Sigmoid colon (tissue), 7 donors: ENCODE results near the gene PDPK1. TPM values are rescaled to one million over a fixed set of nuclear protein-coding genes. Genes with fewer than 3 reads are reported as not detected.
"Not testable (repeated sequence)": the region's sequence is repeated elsewhere in the genome, so short reads cannot be mapped to it uniquely, and the experiment has no call there.

ENCODE experiments used
- DNase-seq: peaks from one replicate; pipeline ENCODE4 v3.0.0-alpha.2; 2019
- H3K27ac ChIP-seq, 4 donors: fragments of 200-600 bp; sonication (generic); one replicate each; pipeline ENCODE4 v1.5.1; 2016 to 2019; ENCODE audit warnings: mild to moderate bottlenecking in 1 of 4
- H3K27me3 ChIP-seq, 3 donors: fragments of 200-600 bp; sonication (generic); one replicate each; pipeline ENCODE4 v1.5.1; 2019; ENCODE audit warnings: mild to moderate bottlenecking in 1 of 3
- H3K36me3 ChIP-seq, 4 donors: fragments of 200-600 bp; sonication (generic); one replicate each; pipeline ENCODE4 v1.5.1; 2016 to 2019
- H3K4me1 ChIP-seq, 4 donors: fragments of 200-600 bp; sonication (generic); one replicate each; pipeline ENCODE4 v1.5.1; 2017 to 2019
- H3K4me3 ChIP-seq, 4 donors: fragments of 200-600 bp; sonication (generic); one replicate each; pipeline ENCODE4 v1.5.1; 2017 to 2019; ENCODE audit warnings: mild to moderate bottlenecking in 2 of 4, moderate library complexity in 1 of 4
- H3K9me3 ChIP-seq, 4 donors: fragments of 200-600 bp in 3 of 4; sonication (generic) in 3 of 4; one replicate each; pipeline versions ENCODE4 v1.5.1 to v1.6.1; 2013 to 2019
- CTCF ChIP-seq, 4 experiments: fragments of 450-650 bp in 3 of 4; fragments of 200-600 bp in 1 of 4; IDR thresholded peaks; one replicate each; pipeline ENCODE4 v1.5.1; 2016 to 2019; ENCODE audit warnings: antibody characterized with exemption in 4 of 4, mild to moderate bottlenecking in 3 of 4, moderate library complexity in 2 of 4
- EP300 ChIP-seq, 4 donors: sonication (generic); formaldehyde crosslinking; IDR thresholded peaks; one replicate each; pipeline ENCODE4 v1.6.1; 2017; ENCODE audit warnings: antibody characterized with exemption in 4 of 4
- POLR2A ChIP-seq, 2 donors: fragments of 450-650 bp; IDR thresholded peaks; one replicate each; pipeline ENCODE4 v1.6.1; 2016; ENCODE audit warnings: antibody characterized with exemption in 2 of 2, mild to moderate bottlenecking in 2 of 2, moderate library complexity in 2 of 2
- POLR2AphosphoS5 ChIP-seq, 4 donors: sonication (generic); formaldehyde crosslinking; IDR thresholded peaks; one replicate each; pipeline ENCODE4 v1.6.1; 2017; ENCODE audit warnings: antibody characterized with exemption in 4 of 4
- WGBS, 2 donors: extraction: QIAGEN DNeasy Blood & Tissue Kit; methylation state at CpG; one replicate each; pipeline ENCODE4 v1.1.7; 2013; 5-methylcytosine and 5-hydroxymethylcytosine counted together
- intact Hi-C: fragments of 100-400 bp; cut with DNase I; formaldehyde crosslinking; loops from one replicate; pipeline ENCODE4 v1.15.1; 2023
- polyA plus RNA-seq, 3 donors: library from polyadenylated mRNA; stranded (reverse); fragments of 200-250 nt; gene quantifications; one replicate each; pipeline ENCODE4 v1.2.3, GENCODE V29; 2013
- total RNA-seq, 4 donors: library from RNA; depleted of rRNA; stranded (reverse); fragments of >200 nt; gene quantifications; one replicate each; pipeline ENCODE4 v1.1.0, GENCODE V29; 2016
- donor health status: healthy with polysubstance abuse.
- donor health status: Bipolar disorder and iron deficiency.
- donor health status: healthy.

PDPK1 gene
- total and polyA plus RNA-seq, 7 donors: 22.7 to 32.2 (median 31.0) TPM

GRCh38 chr16:2530629-2531318 is 7.0 kb upstream of the PDPK1 start:
- Histone ChIP-seq H3K9me3 (no peaks in the 10 kb centered on the region), H3K27ac (peak overlapping the region; percentile 97 to 98 (median 98)), H3K4me3 (no peak overlapping the region), H3K4me1 (peaks cover 0 to 22% (median 8%) of the 10 kb centered on the region in 4 donors), H3K27me3 (no peaks in the 10 kb centered on the region), H3K36me3 (peaks cover 0 to 39% (median 22%) of the 10 kb centered on the region in 4 donors)
- TF ChIP-seq POLR2A (IDR thresholded peaks at IDR 0.05): no peak
- no peak for TF ChIP-seq EP300 (IDR thresholded peaks at IDR 0.05)
- TF ChIP-seq CTCF (IDR thresholded peaks at IDR 0.05): no peak
- no peak for TF ChIP-seq POLR2AphosphoS5 (IDR thresholded peaks at IDR 0.05)
- 79 to 89% methylated on average over 14 of the region's 14 CpGs for WGBS, 2 donors
- intact Hi-C loops: loop anchor here (5.0 kb wide), 1 partner anchor 247 kb away; the partner anchor contains the start of gene ELOB
- DNase-seq: no peak

GRCh38 chr16:2531371-2531695 is 6.5 kb upstream of the PDPK1 start, which contains the start of gene CEMP1:
Gene CEMP1 (minus strand): TSS chr16:2531408. CDS start chr16:2531073, 335 bp downstream.
- Histone ChIP-seq H3K27ac (peak within 1 kb of the TSS; percentile 97 to 98 (median 98)), H3K4me3 (peak within 1 kb of the TSS; percentile 69 to 80 (median 72)), H3K27me3 (no peaks in the 10 kb centered on the region), H3K4me1 (peaks cover 0 to 27% (median 11%) of the 10 kb centered on the region in 4 donors), H3K9me3 (no peaks in the 10 kb centered on the region), H3K36me3 (peaks cover 0 to 34% (median 20%) of the 10 kb centered on the region in 4 donors)
- no peak for TF ChIP-seq EP300 (IDR thresholded peaks at IDR 0.05)
- TF ChIP-seq POLR2AphosphoS5 (IDR thresholded peaks at IDR 0.05): no peak
- TF ChIP-seq POLR2A (IDR thresholded peaks at IDR 0.05): no peak
- TF ChIP-seq CTCF (IDR thresholded peaks at IDR 0.05): no peak
- intact Hi-C loops: loop anchor here (5.0 kb wide), 1 partner anchor 246 kb away; the partner anchor contains the start of gene ELOB
- DNase-seq: no peak
- 13% methylated on average over 11 of the region's 11 CpGs for WGBS, 2 donors

- no peaks in the 10 kb centered on the region for H3K27me3 ChIP-seq
- TF ChIP-seq POLR2AphosphoS5 (IDR thresholded peaks at IDR 0.05) (peak; percentile 86 to 96 (median 90)), CTCF (IDR thresholded peaks at IDR 0.05) (no peak), EP300 (IDR thresholded peaks at IDR 0.05) (peak in 1 of 4 donors; percentile 75), POLR2A (IDR thresholded peaks at IDR 0.05) (peak; percentile 51 to 63)
- peak overlapping the region; percentile 97 to 98 (median 98) for H3K27ac ChIP-seq
- WGBS, 2 donors: 0 to 1% methylated on average over 84 of the region's 84 CpGs
- peaks cover 0 to 28% (median 17%) of the 10 kb centered on the region in 4 donors for H3K36me3 ChIP-seq
- DNase-seq: peak; percentile 100
- H3K4me3 ChIP-seq: peak overlapping the region; percentile 69 to 80 (median 72)
- intact Hi-C loops: loop anchor here (5.0 kb wide), 1 partner anchor 245 kb away; the partner anchor contains the start of gene ELOB
- H3K4me1 ChIP-seq: peaks cover 0 to 33% (median 13%) of the 10 kb centered on the region in 4 donors
- no peaks in the 10 kb centered on the region for H3K9me3 ChIP-seq
Observed at GRCh38 chr16:2531696-2532493, 5.9 kb upstream of the PDPK1 start.

- peak; percentile 92 for DNase-seq
- no peak for TF ChIP-seq CTCF (IDR thresholded peaks at IDR 0.05)
- TF ChIP-seq POLR2AphosphoS5 (IDR thresholded peaks at IDR 0.05): peak in 3 of 4 donors; percentile 25 to 60 (median 42)
- TF ChIP-seq POLR2A (IDR thresholded peaks at IDR 0.05): peak in 1 of 2 donors; percentile 6
- intact Hi-C loops: loop anchor here (5.0 kb wide), 1 partner anchor 245 kb away; the partner anchor contains the start of gene ELOB
- Histone ChIP-seq H3K27ac (peak overlapping the region; percentile 97 to 98 (median 98)), H3K4me3 (peak overlapping the region; percentile 69 to 80 (median 72)), H3K27me3 (no peaks in the 10 kb centered on the region), H3K4me1 (peaks cover 0 to 37% (median 15%) of the 10 kb centered on the region in 4 donors), H3K9me3 (no peaks in the 10 kb centered on the region), H3K36me3 (peaks cover 0 to 21% (median 15%) of the 10 kb centered on the region in 4 donors)
- 1% methylated on average over 37 of the region's 37 CpGs for WGBS, 2 donors
Observed at GRCh38 chr16:2532494-2533141, 5.2 kb upstream of the PDPK1 start.

- intact Hi-C loops: loop anchor here (5.0 kb wide), 1 partner anchor 244 kb away; the partner anchor contains the start of gene ELOB
- 15 to 29% methylated on average over 16 of the region's 16 CpGs for WGBS, 2 donors
- H3K36me3 ChIP-seq: peaks cover 0 to 14% (median 10%) of the 10 kb centered on the region in 4 donors
Observed at GRCh38 chr16:2533142-2533755, 4.6 kb upstream of the PDPK1 start.

More at GRCh38 chr16:2533142-2533755, 4.6 kb upstream of the PDPK1 start:
- not testable (repeated sequence) for H3K9me3 ChIP-seq, DNase-seq, H3K27me3 ChIP-seq
- H3K27ac ChIP-seq: peak overlapping the region; percentile 97 to 98 (median 98)
- peaks cover 0 to 37% (median 15%) of the 10 kb centered on the region in 4 donors for H3K4me1 ChIP-seq
- peak overlapping the region; percentile 69 to 80 (median 72) for H3K4me3 ChIP-seq
